Mesendoderm (in vitro differentiated cells): ENCODE measurements around the gene ORAI3.

Experiments used
- DNase-seq: peaks from one replicate; pipeline ENCODE4 v3.0.0; 2013
- H2AK5ac ChIP-seq: 2 replicates; pipeline ENCODE4 v1.6.1; 2013; ENCODE audit warnings: low read length, inconsistent platforms
- H2BK120ac ChIP-seq: 2 replicates; pipeline ENCODE4 v1.6.1; 2013; ENCODE audit warnings: low read depth, mild to moderate bottlenecking, low read length, moderate library complexity, mixed read lengths
- H2BK15ac ChIP-seq: replicated peaks from 2 replicates; pipeline ENCODE4 v1.6.1; 2013; ENCODE audit warnings: low read depth, mild to moderate bottlenecking, moderate library complexity
- H2BK5ac ChIP-seq: 2 replicates; pipeline ENCODE4 v1.6.1; 2013; ENCODE audit warnings: low read length, inconsistent platforms
- H3K18ac ChIP-seq: 2 replicates; pipeline ENCODE4 v1.6.1; 2013; ENCODE audit warnings: mild to moderate bottlenecking, low read length, mixed read lengths
- H3K23ac ChIP-seq: one replicate; pipeline ENCODE4 v1.6.1; 2013; ENCODE audit warnings: low read length
- H3K27ac ChIP-seq: 2 replicates; pipeline ENCODE4 v1.5.1; 2013; ENCODE audit warnings: low read depth, mild to moderate bottlenecking, inconsistent platforms, low read length, moderate library complexity
- H3K27me3 ChIP-seq: 2 replicates; pipeline ENCODE4 v1.6.1; 2013; ENCODE audit warnings: low read length, control low read depth, mild to moderate bottlenecking, inconsistent platforms; ENCODE audit not compliant: insufficient read depth, poor library complexity
- H3K36me3 ChIP-seq: 2 replicates; pipeline ENCODE4 v1.6.1; 2013; ENCODE audit warnings: low read length, inconsistent platforms; ENCODE audit not compliant: control insufficient read depth, insufficient read depth
- H3K4ac ChIP-seq: one replicate; pipeline ENCODE4 v1.6.1; 2013; ENCODE audit warnings: low read depth, mild to moderate bottlenecking, low read length, moderate library complexity
- H3K4me1 ChIP-seq: 2 replicates; pipeline ENCODE4 v1.6.1; 2013; ENCODE audit warnings: low read depth, low read length, inconsistent platforms; ENCODE audit not compliant: control insufficient read depth
- H3K4me2 ChIP-seq: 2 replicates; pipeline ENCODE4 v1.6.1; 2013; ENCODE audit warnings: low read length
- H3K4me3 ChIP-seq: 2 replicates; pipeline ENCODE4 v1.5.1; 2013; ENCODE audit warnings: mild to moderate bottlenecking, low read length
- H3K56ac ChIP-seq: one replicate; pipeline ENCODE4 v1.6.1; 2013; ENCODE audit warnings: low read length
- H3K79me1 ChIP-seq: 2 replicates; pipeline ENCODE4 v1.6.1; 2013; ENCODE audit warnings: low read length, inconsistent platforms
- H3K79me2 ChIP-seq: 2 replicates; pipeline ENCODE4 v1.6.1; 2013; ENCODE audit warnings: mild to moderate bottlenecking, low read length; ENCODE audit not compliant: control insufficient read depth, insufficient read depth
- H3K9ac ChIP-seq: 2 replicates; pipeline ENCODE4 v1.6.1; 2013; ENCODE audit warnings: low read length, inconsistent platforms
- H4K5ac ChIP-seq: one replicate; pipeline ENCODE4 v1.6.1; 2013; ENCODE audit warnings: low read length
- H4K8ac ChIP-seq: one replicate; pipeline ENCODE4 v1.6.1; 2013; ENCODE audit warnings: low read depth, mild to moderate bottlenecking, control low read depth, low read length, moderate library complexity
- WGBS: extraction: QIAGEN DNeasy Blood & Tissue Kit; methylation state at CpG from one replicate; pipeline ENCODE4 v1.1.7; 2013; ENCODE audit warnings: low lambda C conversion rate, missing lambda C conversion rate; ENCODE audit not compliant: insufficient coverage; ENCODE audit errors: extremely low coverage; 5-methylcytosine and 5-hydroxymethylcytosine counted together

ORAI3 gene

GRCh38 chr16:30997725-30998711, 49.1 kb downstream of the ORAI3 start:
- WGBS, result no CpG with 5 or more reads among the region's 21 CpGs
- Histone ChIP-seq H3K27ac (no peak overlapping the region), H3K23ac (no peak overlapping the region), H2AK5ac (no peak overlapping the region), H3K18ac (no peak overlapping the region), H3K4ac (no peak overlapping the region), H2BK5ac (peak overlapping the region; percentile 35), H3K79me2 (no peaks in the 10 kb centered on the region), H3K4me1 (peaks cover 1% of the 10 kb centered on the region), H3K79me1 (no peaks in the 10 kb centered on the region), H2BK15ac (no peak overlapping the region), H4K5ac (no peak overlapping the region), H3K9ac (peak overlapping the region; percentile 90), H2BK120ac (no peak overlapping the region), H3K56ac (peak overlapping the region; percentile 92), H3K4me2 (peak overlapping the region; percentile 98), H3K4me3 (peak overlapping the region; percentile 64), H3K27me3 (no peaks in the 10 kb centered on the region), H4K8ac (no peak overlapping the region), H3K36me3 (no peaks in the 10 kb centered on the region)
- DNase-seq, result peak; percentile 63

DNA sequence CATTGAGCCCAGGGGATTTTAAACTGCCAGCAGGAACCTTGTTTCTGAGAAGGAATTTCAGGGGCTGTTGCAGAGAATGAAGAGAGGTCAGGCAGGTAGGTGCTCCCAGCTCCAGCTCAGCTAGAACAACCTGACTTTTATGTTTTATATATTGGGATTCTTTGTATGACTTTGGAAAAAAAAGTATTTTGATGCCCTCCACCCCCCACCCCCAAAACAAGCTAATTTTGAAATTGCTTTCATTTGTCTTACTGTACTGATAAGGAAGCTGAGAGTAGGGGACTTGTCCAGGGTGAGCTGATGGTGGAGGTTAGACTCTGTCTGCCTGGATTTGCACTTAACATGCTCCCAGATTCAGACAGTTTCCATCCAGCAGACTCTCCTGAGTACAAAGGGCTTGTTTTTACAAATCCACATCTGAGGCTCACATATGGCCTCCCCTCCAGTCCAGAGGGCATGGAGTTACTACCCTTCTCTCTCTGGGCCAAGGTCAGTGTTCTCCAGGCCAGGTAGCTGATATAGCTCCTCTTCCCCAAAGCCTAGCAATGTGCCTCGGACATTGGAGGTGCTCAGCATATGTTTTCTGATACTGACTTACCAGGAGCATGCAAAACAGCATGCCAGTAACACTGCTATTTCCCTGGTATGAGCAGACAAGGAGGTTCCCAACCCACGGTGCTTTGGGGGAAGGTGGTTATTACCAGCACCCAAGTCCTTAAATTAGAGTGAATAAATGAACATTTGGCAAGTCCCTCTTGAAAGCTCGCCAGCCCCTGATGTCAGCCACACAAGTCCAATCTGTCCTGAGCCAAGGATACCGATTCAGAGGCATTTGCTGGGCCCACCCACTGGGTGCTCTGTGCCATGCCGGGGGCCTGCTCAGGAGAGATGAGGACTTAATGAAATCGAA, 50.2 kb downstream of the ORAI3 start:
- Histone ChIP-seq H3K27ac (no peak overlapping the region), H2BK5ac (no peak overlapping the region), H3K4me3 (no peak overlapping the region), H4K5ac (no peak overlapping the region), H2BK120ac (no peak overlapping the region), H3K9ac (no peak overlapping the region), H3K4me2 (no peak overlapping the region), H3K56ac (no peak overlapping the region), H3K4ac (no peak overlapping the region), H2BK15ac (no peak overlapping the region), H3K79me1 (no peaks in the 10 kb centered on the region), H3K23ac (no peak overlapping the region), H4K8ac (no peak overlapping the region), H3K27me3 (no peaks in the 10 kb centered on the region), H3K18ac (no peak overlapping the region), H3K79me2 (no peaks in the 10 kb centered on the region), H2AK5ac (no peak overlapping the region), H3K36me3 (no peaks in the 10 kb centered on the region), H3K4me1 (peaks cover 1% of the 10 kb centered on the region)
- no CpG with 5 or more reads among the region's 6 CpGs for WGBS
- no peak for DNase-seq

GRCh38 chr16:31000671-31001382, 52.0 kb downstream of the ORAI3 start:
- Histone ChIP-seq H2BK5ac (no peak overlapping the region), H3K23ac (no peak overlapping the region), H3K4me3 (no peak overlapping the region), H3K56ac (no peak overlapping the region), H2BK15ac (no peak overlapping the region), H3K27me3 (no peaks in the 10 kb centered on the region), H3K27ac (no peak overlapping the region), H2BK120ac (no peak overlapping the region), H3K9ac (no peak overlapping the region), H3K4me2 (no peak overlapping the region), H3K4ac (no peak overlapping the region), H4K5ac (no peak overlapping the region), H3K4me1 (peaks cover 1% of the 10 kb centered on the region), H3K18ac (no peak overlapping the region), H2AK5ac (no peak overlapping the region), H3K36me3 (no peaks in the 10 kb centered on the region), H3K79me1 (no peaks in the 10 kb centered on the region), H3K79me2 (no peaks in the 10 kb centered on the region), H4K8ac (no peak overlapping the region)
- DNase-seq, result no peak
- no CpG with 5 or more reads among the region's 19 CpGs for WGBS

DNA sequence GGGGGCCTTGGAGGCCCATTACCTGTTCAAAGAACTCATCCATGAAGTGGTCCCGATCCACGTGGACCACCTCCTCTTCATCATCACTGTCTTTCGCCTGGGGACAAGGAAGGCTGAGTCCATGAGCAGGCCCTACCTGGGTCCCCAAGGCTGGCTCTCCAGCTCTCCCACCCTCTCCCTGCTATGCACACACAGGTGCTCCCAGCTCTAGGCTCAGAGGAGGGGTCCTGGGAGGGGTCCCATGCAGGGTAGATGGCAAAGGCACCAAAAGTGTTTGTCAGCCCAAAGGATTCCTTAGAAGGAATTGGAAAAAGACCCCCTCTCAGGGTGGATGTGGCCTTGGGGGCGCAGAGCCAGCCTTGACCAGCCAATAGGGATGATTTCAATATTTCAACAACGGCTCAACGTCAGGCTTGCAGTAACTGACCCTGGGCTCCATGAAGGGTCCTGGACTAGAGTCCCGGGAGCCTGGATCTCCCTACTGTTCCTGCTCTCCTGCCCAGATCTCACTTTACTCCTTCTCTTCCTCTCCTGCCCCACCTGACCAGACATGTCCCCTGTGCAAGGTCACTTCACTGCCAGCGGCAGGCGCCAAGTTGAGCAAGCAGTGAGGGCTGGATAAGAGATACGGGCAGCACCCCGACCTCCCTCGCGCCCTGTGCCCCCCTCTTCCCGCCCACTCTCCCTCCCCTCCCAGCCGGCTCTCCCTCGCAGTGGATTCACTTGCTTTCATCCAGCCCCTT, 52.8 kb downstream of the ORAI3 start:
- Histone ChIP-seq H2BK120ac (no peak overlapping the region), H3K18ac (no peak overlapping the region), H2AK5ac (no peak overlapping the region), H3K4me2 (no peak overlapping the region), H3K9ac (no peak overlapping the region), H3K4me3 (no peak overlapping the region), H2BK5ac (no peak overlapping the region), H4K8ac (no peak overlapping the region), H3K56ac (no peak overlapping the region), H3K27ac (no peak overlapping the region), H2BK15ac (no peak overlapping the region), H3K79me2 (no peaks in the 10 kb centered on the region), H3K4me1 (peaks cover 1% of the 10 kb centered on the region), H4K5ac (no peak overlapping the region), H3K36me3 (no peaks in the 10 kb centered on the region), H3K4ac (no peak overlapping the region), H3K79me1 (no peaks in the 10 kb centered on the region), H3K27me3 (no peaks in the 10 kb centered on the region), H3K23ac (no peak overlapping the region)
- DNase-seq, result no peak
- WGBS, result no CpG with 5 or more reads among the region's 16 CpGs

DNA sequence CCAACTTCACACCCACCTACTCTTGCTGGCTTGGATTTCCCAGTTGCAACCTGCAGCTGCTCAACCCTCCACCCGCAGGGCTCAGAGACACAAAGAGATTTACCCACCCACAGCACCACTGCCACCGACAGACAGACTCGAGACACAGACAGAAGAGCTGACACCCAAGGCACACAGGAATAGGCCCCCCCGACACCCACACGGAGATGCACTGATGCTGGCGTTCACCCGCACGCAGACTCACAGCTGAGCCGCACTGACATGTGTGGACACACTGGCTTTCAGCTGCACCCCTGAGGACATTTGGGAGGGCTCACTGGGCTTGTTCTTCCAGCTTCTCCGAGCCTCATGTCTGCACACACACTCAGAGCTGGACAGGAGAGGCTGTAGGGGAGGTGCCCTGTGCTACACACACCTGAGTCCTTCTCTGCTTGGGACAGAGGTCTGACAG, 53.4 kb downstream of the ORAI3 start:
- Histone ChIP-seq H3K27ac (no peak overlapping the region), H4K8ac (no peak overlapping the region), H3K4me3 (no peak overlapping the region), H2BK5ac (no peak overlapping the region), H2BK15ac (no peak overlapping the region), H3K56ac (peak overlapping the region; percentile 19), H2BK120ac (no peak overlapping the region), H3K79me1 (no peaks in the 10 kb centered on the region), H3K23ac (no peak overlapping the region), H3K9ac (no peak overlapping the region), H2AK5ac (no peak overlapping the region), H3K79me2 (no peaks in the 10 kb centered on the region), H4K5ac (no peak overlapping the region), H3K27me3 (no peaks in the 10 kb centered on the region), H3K4me1 (peaks cover 1% of the 10 kb centered on the region), H3K36me3 (no peaks in the 10 kb centered on the region), H3K4me2 (no peak overlapping the region), H3K4ac (no peak overlapping the region), H3K18ac (no peak overlapping the region)
- WGBS, result no CpG with 5 or more reads among the region's 10 CpGs
- no peak for DNase-seq
